HepG2 (cell line): ENCODE measurements around the gene PLD1. TPM values are rescaled to one million over a fixed set of nuclear protein-coding genes. Genes with fewer than 3 reads are reported as not detected.

Experiments
- ARNTL ChIP-seq: sonication (generic); formaldehyde crosslinking; IDR thresholded peaks from 2 replicates; pipeline ENCODE4 v1.4.0; 2020; ENCODE audit warnings: mild to moderate bottlenecking, missing genetic modification reagents
- ETV6 ChIP-seq: sonication (generic); formaldehyde crosslinking; conservative IDR thresholded peaks from 2 replicates; pipeline ENCODE4 v1.4.0; 2020; ENCODE audit warnings: missing genetic modification reagents
- ISL2 ChIP-seq: sonication (generic); formaldehyde crosslinking; IDR thresholded peaks from 2 replicates; pipeline ENCODE4 v1.5.0; 2020; ENCODE audit warnings: missing genetic modification reagents
- KMT2A ChIP-seq: sonication (generic); formaldehyde crosslinking; IDR thresholded peaks from 2 replicates; pipeline ENCODE4 v1.4.0; 2020; ENCODE audit warnings: missing genetic modification reagents
- NFATC3 ChIP-seq: sonication (generic); formaldehyde crosslinking; IDR thresholded peaks from 2 replicates; pipeline ENCODE4 v1.5.1; 2020; ENCODE audit warnings: mild to moderate bottlenecking, missing genetic modification reagents
- NFKB2 ChIP-seq: sonication (generic); formaldehyde crosslinking; IDR thresholded peaks from 2 replicates; pipeline ENCODE4 v1.4.0; 2020; ENCODE audit warnings: missing genetic modification reagents, borderline replicate concordance
- SMAD1 ChIP-seq: sonication (generic); formaldehyde crosslinking; IDR thresholded peaks from 2 replicates; pipeline ENCODE4 v1.4.0; 2020; ENCODE audit warnings: missing genetic modification reagents, low read depth, mild to moderate bottlenecking, borderline replicate concordance
- SOX5 ChIP-seq: IDR thresholded peaks from 2 replicates; pipeline ENCODE4 v1.6.1; 2016; ENCODE audit warnings: borderline replicate concordance
- SOX6 ChIP-seq, 2 experiments: fragments of 450-650 bp in 1 of 2; sonication (generic) in 1 of 2; formaldehyde crosslinking in 1 of 2; IDR thresholded peaks; 2 replicates each; pipeline versions ENCODE4 v1.4.0 to v1.6.1; 2017 to 2020; ENCODE audit warnings: antibody characterized with exemption in 1 of 2, mild to moderate bottlenecking in 1 of 2, missing genetic modification reagents in 1 of 2
- SRSF4 ChIP-seq: fragments of 200-400 bp; formaldehyde crosslinking; IDR thresholded peaks from one replicate; pipeline ENCODE4 v1.6.1; 2018; ENCODE audit warnings: mild to moderate bottlenecking, low read depth, low read length, moderate library complexity; ENCODE audit not compliant: poor library complexity, severe bottlenecking
- ZNF326 ChIP-seq: sonication (generic); formaldehyde crosslinking; IDR thresholded peaks from 2 replicates; pipeline ENCODE4 v1.4.0; 2020; ENCODE audit warnings: missing genetic modification reagents, borderline replicate concordance
- ZNF772 ChIP-seq: sonication (generic); formaldehyde crosslinking; IDR thresholded peaks from 2 replicates; pipeline ENCODE4 v1.5.0; 2020; ENCODE audit warnings: mild to moderate bottlenecking, missing genetic modification reagents
- ZZZ3 ChIP-seq: sonication (generic); formaldehyde crosslinking; IDR thresholded peaks from 2 replicates; pipeline ENCODE4 v1.4.0; 2020; ENCODE audit warnings: missing genetic modification reagents, mild to moderate bottlenecking, borderline replicate concordance
- polyA plus RNA-seq, 8 experiments: library from polyadenylated mRNA; depleted of rRNA in 3 of 8; stranded (reverse) in 7 of 8; unstranded in 1 of 8; fragments of >200 nt; fragmentation: Illumina TruSeq in 4 of 8; extraction: Trizol in 4 of 8; gene quantifications; 2 replicates each; pipeline versions ENCODE4 v1.2.1 to v1.2.3, GENCODE V29; 2011 to 2016; ENCODE audit warnings: low read depth in 4 of 8, missing spikeins in 1 of 8, mixed read lengths in 1 of 8; ENCODE audit not compliant: insufficient read depth in 1 of 8
- total RNA-seq, 5 experiments: library from RNA; depleted of rRNA; stranded (reverse); fragments of >200 nt; fragmentation: Illumina TruSeq; extraction: Trizol; gene quantifications; 2 replicates each; pipeline ENCODE4 v1.2.3, GENCODE V29; 2016; ENCODE audit warnings: low read depth in 1 of 5
- TF ChIP-seq, protein P1 (sequence below): sonication (generic); formaldehyde crosslinking; IDR thresholded peaks from 2 replicates; pipeline ENCODE4 v1.9.0; 2021; ENCODE audit warnings: mild to moderate bottlenecking, missing genetic modification reagents
- TF ChIP-seq, protein P2 (sequence below): sonication (generic); formaldehyde crosslinking; IDR thresholded peaks from 2 replicates; pipeline ENCODE4 v1.5.0; 2020; ENCODE audit warnings: mild to moderate bottlenecking, missing genetic modification reagents
- TF ChIP-seq, protein P3 (sequence below): sonication (generic); formaldehyde crosslinking; IDR thresholded peaks from 2 replicates; pipeline ENCODE4 v1.5.1; 2020; ENCODE audit warnings: missing genetic modification reagents, mild to moderate bottlenecking, borderline replicate concordance

The PLD1 gene
- total and polyA plus RNA-seq, 2 of the 13 experiments (the other 11 are each of a cell fraction or from before 2014, with no cell fraction given) = 27.1 to 59.4 TPM

DNA sequence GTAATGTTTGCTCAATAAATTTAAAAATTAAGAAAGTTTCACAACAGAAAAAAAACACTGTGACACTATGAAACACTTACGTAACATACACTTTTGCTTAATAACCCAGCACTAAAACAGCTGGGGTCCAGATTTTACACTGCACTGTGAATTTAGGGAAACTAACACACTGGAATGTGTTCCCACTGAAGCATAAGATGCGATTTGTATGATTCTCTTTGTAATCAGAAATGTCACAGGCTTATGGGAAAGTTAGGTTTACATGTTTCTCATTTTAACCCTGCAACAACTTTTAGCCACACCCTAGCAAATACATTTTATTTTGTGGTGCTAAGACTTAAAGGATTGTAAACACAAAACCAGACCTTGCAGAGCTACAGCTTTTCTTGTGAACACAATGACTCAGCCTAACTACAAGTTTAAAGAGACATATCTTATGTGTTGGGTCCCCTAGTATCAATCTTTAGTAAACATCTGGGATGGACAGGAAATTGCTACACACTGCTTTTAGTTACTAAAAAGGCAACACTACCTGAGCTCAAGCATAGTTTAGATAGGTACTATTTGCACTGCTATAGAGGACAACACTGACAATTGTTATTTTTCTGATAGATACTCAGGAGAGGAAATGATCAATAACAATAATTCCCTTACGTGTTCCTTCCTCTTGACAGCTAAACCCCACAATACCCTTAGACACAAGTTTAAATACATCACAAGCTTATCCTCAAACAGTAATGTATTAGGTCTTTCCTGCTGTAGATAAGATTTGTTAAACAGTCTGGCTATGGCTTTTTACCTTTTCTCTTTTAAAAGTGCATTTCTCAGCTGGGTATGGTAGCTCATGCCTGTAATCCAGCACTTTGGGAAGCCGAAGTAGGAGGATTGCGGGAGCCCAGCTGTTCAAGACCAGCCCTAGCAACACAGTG is 3.8 kb downstream of the PLD1 start (continued):
- TF ChIP-seq, protein P1, sequence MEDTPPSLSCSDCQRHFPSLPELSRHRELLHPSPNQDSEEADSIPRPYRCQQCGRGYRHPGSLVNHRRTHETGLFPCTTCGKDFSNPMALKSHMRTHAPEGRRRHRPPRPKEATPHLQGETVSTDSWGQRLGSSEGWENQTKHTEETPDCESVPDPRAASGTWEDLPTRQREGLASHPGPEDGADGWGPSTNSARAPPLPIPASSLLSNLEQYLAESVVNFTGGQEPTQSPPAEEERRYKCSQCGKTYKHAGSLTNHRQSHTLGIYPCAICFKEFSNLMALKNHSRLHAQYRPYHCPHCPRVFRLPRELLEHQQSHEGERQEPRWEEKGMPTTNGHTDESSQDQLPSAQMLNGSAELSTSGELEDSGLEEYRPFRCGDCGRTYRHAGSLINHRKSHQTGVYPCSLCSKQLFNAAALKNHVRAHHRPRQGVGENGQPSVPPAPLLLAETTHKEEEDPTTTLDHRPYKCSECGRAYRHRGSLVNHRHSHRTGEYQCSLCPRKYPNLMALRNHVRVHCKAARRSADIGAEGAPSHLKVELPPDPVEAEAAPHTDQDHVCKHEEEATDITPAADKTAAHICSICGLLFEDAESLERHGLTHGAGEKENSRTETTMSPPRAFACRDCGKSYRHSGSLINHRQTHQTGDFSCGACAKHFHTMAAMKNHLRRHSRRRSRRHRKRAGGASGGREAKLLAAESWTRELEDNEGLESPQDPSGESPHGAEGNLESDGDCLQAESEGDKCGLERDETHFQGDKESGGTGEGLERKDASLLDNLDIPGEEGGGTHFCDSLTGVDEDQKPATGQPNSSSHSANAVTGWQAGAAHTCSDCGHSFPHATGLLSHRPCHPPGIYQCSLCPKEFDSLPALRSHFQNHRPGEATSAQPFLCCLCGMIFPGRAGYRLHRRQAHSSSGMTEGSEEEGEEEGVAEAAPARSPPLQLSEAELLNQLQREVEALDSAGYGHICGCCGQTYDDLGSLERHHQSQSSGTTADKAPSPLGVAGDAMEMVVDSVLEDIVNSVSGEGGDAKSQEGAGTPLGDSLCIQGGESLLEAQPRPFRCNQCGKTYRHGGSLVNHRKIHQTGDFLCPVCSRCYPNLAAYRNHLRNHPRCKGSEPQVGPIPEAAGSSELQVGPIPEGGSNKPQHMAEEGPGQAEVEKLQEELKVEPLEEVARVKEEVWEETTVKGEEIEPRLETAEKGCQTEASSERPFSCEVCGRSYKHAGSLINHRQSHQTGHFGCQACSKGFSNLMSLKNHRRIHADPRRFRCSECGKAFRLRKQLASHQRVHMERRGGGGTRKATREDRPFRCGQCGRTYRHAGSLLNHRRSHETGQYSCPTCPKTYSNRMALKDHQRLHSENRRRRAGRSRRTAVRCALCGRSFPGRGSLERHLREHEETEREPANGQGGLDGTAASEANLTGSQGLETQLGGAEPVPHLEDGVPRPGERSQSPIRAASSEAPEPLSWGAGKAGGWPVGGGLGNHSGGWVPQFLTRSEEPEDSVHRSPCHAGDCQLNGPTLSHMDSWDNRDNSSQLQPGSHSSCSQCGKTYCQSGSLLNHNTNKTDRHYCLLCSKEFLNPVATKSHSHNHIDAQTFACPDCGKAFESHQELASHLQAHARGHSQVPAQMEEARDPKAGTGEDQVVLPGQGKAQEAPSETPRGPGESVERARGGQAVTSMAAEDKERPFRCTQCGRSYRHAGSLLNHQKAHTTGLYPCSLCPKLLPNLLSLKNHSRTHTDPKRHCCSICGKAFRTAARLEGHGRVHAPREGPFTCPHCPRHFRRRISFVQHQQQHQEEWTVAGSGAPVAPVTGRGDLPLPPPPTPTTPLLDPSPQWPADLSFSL (CRISPR knock-in tag) = peak; percentile 87
- no peak for TF ChIP-seq SRSF4
- TF ChIP-seq SMAD1 (CRISPR knock-in tag) = no peak
- TF ChIP-seq KMT2A = no peak; the same call in 1 of the 2 replicates
- TF ChIP-seq ETV6 (CRISPR knock-in tag) = no peak; the same call in 1 of the 2 replicates
- no peak for TF ChIP-seq NFKB2 (CRISPR knock-in tag)
- 0 out of 2 replicates have a peak, but pooled peaks have one; percentile 32 for TF ChIP-seq ZNF772 (CRISPR knock-in tag)
- peak; percentile 99 for TF ChIP-seq ISL2 (CRISPR knock-in tag)
- no peak for TF ChIP-seq ZZZ3 (CRISPR knock-in tag)
- TF ChIP-seq SOX6 (IDR thresholded peaks at IDR 0.05) = no peak
- peak; percentile 99 for TF ChIP-seq SOX6 (CRISPR knock-in tag; IDR thresholded peaks at IDR 0.05)
- no peak for TF ChIP-seq ZNF326
- TF ChIP-seq, protein P2, sequence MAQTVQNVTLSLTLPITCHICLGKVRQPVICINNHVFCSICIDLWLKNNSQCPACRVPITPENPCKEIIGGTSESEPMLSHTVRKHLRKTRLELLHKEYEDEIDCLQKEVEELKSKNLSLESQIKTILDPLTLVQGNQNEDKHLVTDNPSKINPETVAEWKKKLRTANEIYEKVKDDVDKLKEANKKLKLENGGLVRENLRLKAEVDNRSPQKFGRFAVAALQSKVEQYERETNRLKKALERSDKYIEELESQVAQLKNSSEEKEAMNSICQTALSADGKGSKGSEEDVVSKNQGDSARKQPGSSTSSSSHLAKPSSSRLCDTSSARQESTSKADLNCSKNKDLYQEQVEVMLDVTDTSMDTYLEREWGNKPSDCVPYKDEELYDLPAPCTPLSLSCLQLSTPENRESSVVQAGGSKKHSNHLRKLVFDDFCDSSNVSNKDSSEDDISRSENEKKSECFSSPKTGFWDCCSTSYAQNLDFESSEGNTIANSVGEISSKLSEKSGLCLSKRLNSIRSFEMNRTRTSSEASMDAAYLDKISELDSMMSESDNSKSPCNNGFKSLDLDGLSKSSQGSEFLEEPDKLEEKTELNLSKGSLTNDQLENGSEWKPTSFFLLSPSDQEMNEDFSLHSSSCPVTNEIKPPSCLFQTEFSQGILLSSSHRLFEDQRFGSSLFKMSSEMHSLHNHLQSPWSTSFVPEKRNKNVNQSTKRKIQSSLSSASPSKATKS (CRISPR knock-in tag) = peak; percentile 90
- no peak for TF ChIP-seq NFATC3
- peak; percentile 98 for TF ChIP-seq SOX5 (CRISPR knock-in tag)
- TF ChIP-seq ARNTL = peak; percentile 71; the same call in 1 of the 2 replicates
- TF ChIP-seq, protein P3, sequence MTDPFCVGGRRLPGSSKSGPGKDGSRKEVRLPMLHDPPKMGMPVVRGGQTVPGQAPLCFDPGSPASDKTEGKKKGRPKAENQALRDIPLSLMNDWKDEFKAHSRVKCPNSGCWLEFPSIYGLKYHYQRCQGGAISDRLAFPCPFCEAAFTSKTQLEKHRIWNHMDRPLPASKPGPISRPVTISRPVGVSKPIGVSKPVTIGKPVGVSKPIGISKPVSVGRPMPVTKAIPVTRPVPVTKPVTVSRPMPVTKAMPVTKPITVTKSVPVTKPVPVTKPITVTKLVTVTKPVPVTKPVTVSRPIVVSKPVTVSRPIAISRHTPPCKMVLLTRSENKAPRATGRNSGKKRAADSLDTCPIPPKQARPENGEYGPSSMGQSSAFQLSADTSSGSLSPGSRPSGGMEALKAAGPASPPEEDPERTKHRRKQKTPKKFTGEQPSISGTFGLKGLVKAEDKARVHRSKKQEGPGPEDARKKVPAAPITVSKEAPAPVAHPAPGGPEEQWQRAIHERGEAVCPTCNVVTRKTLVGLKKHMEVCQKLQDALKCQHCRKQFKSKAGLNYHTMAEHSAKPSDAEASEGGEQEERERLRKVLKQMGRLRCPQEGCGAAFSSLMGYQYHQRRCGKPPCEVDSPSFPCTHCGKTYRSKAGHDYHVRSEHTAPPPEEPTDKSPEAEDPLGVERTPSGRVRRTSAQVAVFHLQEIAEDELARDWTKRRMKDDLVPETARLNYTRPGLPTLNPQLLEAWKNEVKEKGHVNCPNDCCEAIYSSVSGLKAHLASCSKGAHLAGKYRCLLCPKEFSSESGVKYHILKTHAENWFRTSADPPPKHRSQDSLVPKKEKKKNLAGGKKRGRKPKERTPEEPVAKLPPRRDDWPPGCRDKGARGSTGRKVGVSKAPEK (CRISPR knock-in tag) = no peak; the same call in 1 of the 2 replicates
